Small intestine (tissue), 7 donors: ENCODE data around the gene ARSI. TPM values are rescaled to one million over a fixed set of nuclear protein-coding genes. Genes with fewer than 3 reads are reported as not detected.

Experiments used
- DNase-seq, 2 donors: peaks; one replicate each; pipeline versions ENCODE4 v3.0.0 to v3.0.0-alpha.2; 2013
- FAIRE-seq: peaks from 2 replicates; lab custom pipeline; 2012; peaks lifted over from hg19 to GRCh38; lab: Jason Lieb, UNC
- H3K27ac ChIP-seq, 3 donors: one replicate each; pipeline ENCODE4 v1.5.1; 2013; ENCODE audit warnings: low read length in 2 of 3, mild to moderate bottlenecking in 2 of 3, control low read depth in 1 of 3, inconsistent platforms in 1 of 3, low read depth in 1 of 3, moderate library complexity in 1 of 3
- H3K27me3 ChIP-seq, 3 donors: one replicate each; pipeline ENCODE4 v1.6.1; 2013; ENCODE audit warnings: low read length in 3 of 3, inconsistent platforms in 1 of 3; ENCODE audit not compliant: control insufficient read depth in 3 of 3, insufficient read depth in 3 of 3
- H3K36me3 ChIP-seq, 3 donors: one replicate each; pipeline ENCODE4 v1.6.1; 2013; ENCODE audit warnings: low read length in 3 of 3, inconsistent platforms in 1 of 3, low read depth in 1 of 3, mild to moderate bottlenecking in 1 of 3, moderate library complexity in 1 of 3; ENCODE audit not compliant: control insufficient read depth in 3 of 3, insufficient read depth in 2 of 3
- H3K4me1 ChIP-seq, 3 donors: one replicate each; pipeline ENCODE4 v1.6.1; 2013; ENCODE audit warnings: low read length in 2 of 3, inconsistent platforms in 1 of 3, low read depth in 1 of 3, mild to moderate bottlenecking in 1 of 3, moderate library complexity in 1 of 3; ENCODE audit not compliant: control insufficient read depth in 3 of 3, insufficient read depth in 2 of 3
- H3K4me3 ChIP-seq, 3 donors: one replicate each; pipeline ENCODE4 v1.5.1; 2013; ENCODE audit warnings: low read length in 3 of 3, control low read depth in 1 of 3, inconsistent platforms in 1 of 3, low read depth in 1 of 3, mild to moderate bottlenecking in 1 of 3, moderate library complexity in 1 of 3
- H3K9me3 ChIP-seq, 2 donors: one replicate each; pipeline ENCODE4 v1.6.1; 2013; ENCODE audit warnings: low read depth in 1 of 2, low read length in 1 of 2; ENCODE audit not compliant: control insufficient read depth in 2 of 2, insufficient read depth in 1 of 2
- WGBS, 3 donors: extraction: QIAGEN DNeasy Blood & Tissue Kit; methylation state at CpG; one replicate each; pipeline ENCODE4 v1.1.7; 2013; 5-methylcytosine and 5-hydroxymethylcytosine counted together
- polyA plus RNA-seq, 4 donors: library from polyadenylated mRNA; stranded (reverse) in 3 of 4; unstranded in 1 of 4; fragments of 200-250 nt in 3 of 4; fragments of 120-200 nt in 1 of 4; gene quantifications; one replicate each; pipeline versions ENCODE4 v1.2.1 to v1.2.3, GENCODE V29; 2013
- donor health status: healthy with polysubstance abuse.
- donor health status: control.
- donor health status: control.
- donor health status: Bipolar disorder and iron deficiency.
- donor health status: healthy.

Gene ARSI
- polyA plus RNA-seq, 4 donors = 0.40 to 1.4 TPM; not detected in 2

DNA sequence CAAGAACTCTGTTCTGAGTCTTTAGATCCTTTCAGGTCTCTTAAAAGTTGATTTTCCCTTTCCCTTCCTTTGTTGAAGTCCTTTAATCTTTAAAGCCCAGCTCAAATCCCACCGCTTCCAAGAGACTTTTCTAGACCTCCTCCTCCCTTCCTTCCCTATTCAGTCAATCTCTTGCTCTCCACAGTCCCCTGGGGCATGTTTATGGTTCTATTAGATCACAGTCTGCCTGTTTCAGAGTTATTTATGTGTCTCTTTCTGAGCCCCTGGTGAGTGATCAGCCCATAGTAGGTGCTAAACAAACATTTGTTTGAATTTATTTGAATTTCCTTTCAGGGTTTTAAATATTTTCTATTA, 7.2 kb upstream of the ARSI start:
- no peak for FAIRE-seq
- H3K36me3 ChIP-seq = no peaks in the 10 kb centered on the region
- no peak overlapping the region for H3K4me3 ChIP-seq
- no peaks in the 10 kb centered on the region for H3K9me3 ChIP-seq
- WGBS, 3 donors = 86 to 95% (median 89%) methylated on average over 1 of the region's 1 CpG
- H3K27me3 ChIP-seq = peaks cover 0 to 17% (median 0%) of the 10 kb centered on the region in 3 donors
- DNase-seq = no peak
- H3K27ac ChIP-seq = no peak overlapping the region
- H3K4me1 ChIP-seq = peaks cover 0 to 5% (median 0%) of the 10 kb centered on the region in 3 donors

DNA sequence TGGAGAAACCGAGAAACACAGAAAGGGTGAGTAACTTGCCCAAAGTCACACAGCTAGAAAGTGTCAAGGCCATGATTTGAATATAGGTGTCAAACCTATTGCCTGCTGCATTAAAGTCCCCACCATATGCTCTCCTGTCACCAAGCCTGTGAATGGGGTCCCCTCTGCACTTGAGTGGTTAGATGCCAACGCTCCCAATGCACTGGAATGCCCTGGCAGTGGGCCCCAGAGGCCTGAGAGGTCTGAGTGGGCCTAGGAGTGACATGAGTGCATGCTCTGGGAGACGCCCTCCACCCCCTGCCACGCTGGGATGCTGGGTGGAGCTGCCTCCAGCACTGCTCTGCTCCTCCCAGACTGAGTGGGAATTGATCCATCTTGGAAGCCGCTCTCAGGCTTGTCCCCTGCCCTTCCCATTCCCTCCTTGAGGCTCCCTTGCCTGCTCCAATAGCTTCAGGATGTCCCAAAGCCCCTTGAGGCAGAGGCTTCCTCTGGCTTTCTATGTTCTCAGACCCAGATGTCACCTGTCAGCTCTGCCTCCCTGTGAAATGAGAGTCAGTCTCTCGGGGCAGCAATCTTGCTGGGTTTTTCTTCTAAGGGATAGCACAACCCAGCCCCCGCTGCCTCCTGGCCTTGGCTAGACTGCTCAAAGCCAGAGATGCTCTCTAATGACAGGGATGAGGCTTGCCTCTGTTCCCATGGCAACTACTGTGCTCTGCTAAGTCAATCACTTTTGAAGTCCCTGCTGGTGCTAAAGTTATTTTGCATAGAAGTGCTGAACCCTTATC, 6.6 kb upstream of the ARSI start:
- Histone ChIP-seq H3K36me3 (no peaks in the 10 kb centered on the region), H3K9me3 (no peaks in the 10 kb centered on the region), H3K27me3 (peaks cover 0 to 23% (median 0%) of the 10 kb centered on the region in 3 donors), H3K4me3 (no peak overlapping the region), H3K4me1 (peaks cover 0 to 11% (median 0%) of the 10 kb centered on the region in 3 donors), H3K27ac (no peak overlapping the region)
- FAIRE-seq (no peak), DNase-seq (no peak)
- 63 to 67% (median 63%) methylated on average over 7 of the region's 7 CpGs for WGBS, 3 donors

DNA sequence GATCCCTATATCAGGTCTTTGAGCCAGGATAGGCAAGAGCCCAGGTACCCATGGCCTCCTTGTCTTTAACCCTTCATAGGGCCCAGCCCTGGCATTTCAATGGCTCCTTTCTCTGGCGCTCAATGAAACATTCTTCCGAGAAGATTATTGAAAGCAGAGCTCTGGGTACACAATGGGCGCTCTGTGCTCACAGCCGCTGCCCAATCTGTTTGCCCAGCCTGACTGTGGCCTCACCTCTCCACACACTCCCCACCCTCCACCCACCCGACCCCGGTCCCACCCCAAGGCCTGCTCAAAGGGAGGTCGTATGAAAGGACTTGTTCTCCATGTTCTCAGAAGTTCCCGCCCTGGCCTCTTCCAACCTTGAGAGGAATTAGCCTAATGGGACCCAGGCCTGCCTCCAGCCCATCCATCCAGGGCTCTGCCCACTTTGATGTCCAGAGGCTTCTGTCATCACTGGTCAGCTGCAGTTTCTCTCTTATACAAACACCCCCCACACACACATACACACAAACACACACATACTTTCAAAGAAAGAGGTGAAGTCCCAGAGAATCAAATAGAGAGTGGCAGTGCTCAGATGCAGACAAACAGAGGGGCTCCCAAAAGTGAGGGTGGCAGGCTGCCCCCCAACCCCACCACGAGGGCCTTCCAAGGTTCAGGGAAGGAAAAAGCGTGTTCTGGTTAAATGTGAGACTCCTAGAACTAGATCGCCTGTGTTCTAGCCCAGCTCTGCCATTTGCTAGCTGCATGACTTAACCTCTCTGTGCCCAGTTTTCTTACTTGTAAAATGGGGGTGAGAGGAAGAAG, 5.1 kb upstream of the ARSI start:
- Histone ChIP-seq H3K27ac (no peak overlapping the region), H3K9me3 (no peaks in the 10 kb centered on the region), H3K4me1 (peaks cover 0 to 22% (median 0%) of the 10 kb centered on the region in 3 donors), H3K4me3 (no peak overlapping the region), H3K36me3 (no peaks in the 10 kb centered on the region), H3K27me3 (peaks cover 0 to 37% (median 3%) of the 10 kb centered on the region in 3 donors)
- 63 to 78% (median 69%) methylated on average over 11 of the region's 11 CpGs for WGBS, 3 donors
- DNase-seq = no peak
- FAIRE-seq = no peak

DNA sequence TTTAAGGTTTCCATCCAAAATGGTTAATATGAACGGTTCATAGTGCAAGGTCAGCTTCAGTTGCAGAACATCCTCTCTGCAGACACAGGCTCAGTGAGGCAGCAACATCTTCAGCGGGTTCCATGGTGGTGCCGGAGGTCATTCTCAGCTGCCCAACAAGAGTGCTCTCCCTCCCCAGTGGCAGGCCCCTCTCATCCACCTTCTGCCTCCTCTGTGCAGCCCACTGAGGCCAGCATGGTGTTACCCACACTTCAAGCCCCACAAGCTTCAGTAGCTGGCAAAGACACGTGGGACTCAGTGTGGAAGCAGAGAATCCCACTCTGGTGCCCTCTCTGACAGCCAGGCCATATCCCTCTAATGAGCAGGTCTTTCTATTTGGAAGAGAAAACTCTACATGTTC, 4.1 kb upstream of the ARSI start:
- no peak overlapping the region for H3K4me3 ChIP-seq
- WGBS, 3 donors = 84 to 95% (median 89%) methylated on average over 4 of the region's 4 CpGs
- H3K27ac ChIP-seq = no peak overlapping the region
- peaks cover 0 to 25% (median 4%) of the 10 kb centered on the region in 3 donors for H3K4me1 ChIP-seq
- DNase-seq (no peak), FAIRE-seq (no peak)
- peaks cover 0 to 48% (median 8%) of the 10 kb centered on the region in 3 donors for H3K27me3 ChIP-seq
- H3K36me3 ChIP-seq = no peaks in the 10 kb centered on the region
- H3K9me3 ChIP-seq = no peaks in the 10 kb centered on the region

DNA sequence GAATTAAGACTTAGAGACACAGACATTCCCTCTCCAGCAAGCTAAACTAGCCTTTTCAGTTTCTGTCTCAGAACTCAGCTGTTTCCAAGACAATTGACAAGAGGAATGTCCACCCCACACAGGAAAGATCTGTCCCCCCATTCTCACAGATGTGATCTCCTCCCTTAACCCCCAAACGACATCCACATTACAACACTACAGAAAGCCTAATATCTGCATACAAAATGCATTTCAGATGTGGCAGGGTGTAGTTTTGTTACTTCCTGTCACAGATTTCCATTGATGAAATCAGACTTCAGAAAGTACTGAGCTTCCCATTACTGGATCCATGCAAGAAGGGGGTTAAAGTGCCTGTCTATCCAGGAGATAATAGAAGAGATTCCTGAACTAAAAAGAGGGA, 2.9 kb upstream of the ARSI start:
- Histone ChIP-seq H3K9me3 (no peaks in the 10 kb centered on the region), H3K27ac (no peak overlapping the region), H3K36me3 (no peaks in the 10 kb centered on the region), H3K4me1 (peaks cover 0 to 25% (median 4%) of the 10 kb centered on the region in 3 donors), H3K4me3 (no peak overlapping the region), H3K27me3 (peaks cover 0 to 53% (median 11%) of the 10 kb centered on the region in 3 donors)
- DNase-seq (no peak), FAIRE-seq (no peak)
- WGBS, 3 donors = 36 to 65% (median 53%) methylated on average over 1 of the region's 1 CpG

DNA sequence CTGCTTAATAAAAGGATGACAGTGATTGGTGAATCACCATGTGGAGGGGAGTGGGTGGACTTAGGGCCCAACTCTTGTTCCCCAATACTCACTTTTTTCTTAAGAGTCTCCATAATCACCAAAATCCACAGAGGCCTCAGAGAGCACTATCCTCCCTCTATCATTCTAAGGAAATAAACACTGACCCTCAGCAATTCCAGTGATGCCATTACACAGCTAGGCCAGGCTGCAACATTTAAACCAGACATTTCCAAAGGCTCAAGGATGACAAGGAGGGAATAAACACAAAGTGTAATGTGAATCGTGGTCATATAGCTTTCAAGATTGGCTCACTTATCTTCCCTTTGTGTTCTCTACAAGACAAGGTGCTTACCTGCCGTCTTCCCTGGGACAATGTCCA, 2.4 kb upstream of the ARSI start:
- 22 to 47% (median 30%) methylated on average over 2 of the region's 2 CpGs for WGBS, 3 donors
- FAIRE-seq = no peak
- H3K36me3 ChIP-seq = no peaks in the 10 kb centered on the region

DNA sequence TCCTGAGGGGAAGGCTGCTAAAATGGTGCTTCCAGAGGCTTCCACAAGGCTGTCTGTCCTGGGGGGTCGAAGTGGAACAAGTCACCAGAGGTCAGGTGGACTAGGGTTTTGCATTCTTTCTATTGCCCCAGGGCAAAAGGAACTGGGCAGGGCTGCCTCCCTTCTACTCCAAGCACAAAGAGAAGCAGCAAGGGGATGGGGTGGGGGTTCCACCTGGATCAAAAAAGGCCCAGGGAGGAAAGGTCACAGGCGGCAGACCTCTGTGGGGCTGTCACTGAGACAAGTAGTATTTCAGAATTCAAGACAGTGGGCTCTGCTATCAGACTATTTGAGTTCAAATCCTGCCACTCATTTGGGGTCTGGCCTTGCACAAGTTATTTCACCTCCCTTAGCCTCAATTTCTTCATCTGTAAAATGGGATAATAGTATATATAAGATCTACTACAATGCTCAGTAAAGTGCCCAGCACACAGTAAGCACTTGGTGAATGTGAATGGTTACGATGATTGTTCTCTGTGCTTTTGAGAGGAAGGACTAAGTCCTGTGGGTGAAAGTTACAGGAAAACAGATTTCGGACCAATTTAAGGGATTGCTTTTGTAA, 1.9 kb upstream of the ARSI start:
- WGBS, 3 donors = 74 to 84% (median 83%) methylated on average over 4 of the region's 4 CpGs
- no peak for DNase-seq
- no peak for FAIRE-seq

More for the DNA sequence above, 2.4 kb upstream of the ARSI start:
- Histone ChIP-seq H3K27me3 (peaks cover 0 to 55% (median 11%) of the 10 kb centered on the region in 3 donors), H3K4me1 (peaks cover 0 to 25% (median 4%) of the 10 kb centered on the region in 3 donors), H3K27ac (no peak overlapping the region), H3K9me3 (no peaks in the 10 kb centered on the region), H3K4me3 (no peak overlapping the region)
- DNase-seq = no peak

More for the DNA sequence above, 1.9 kb upstream of the ARSI start:
- H3K9me3 ChIP-seq = no peaks in the 10 kb centered on the region
- H3K27ac ChIP-seq = peak overlapping the region in 1 of 3 donors; percentile 72
- H3K27me3 ChIP-seq = peaks cover 0 to 57% (median 11%) of the 10 kb centered on the region in 3 donors
- no peaks in the 10 kb centered on the region for H3K36me3 ChIP-seq
- H3K4me3 ChIP-seq = no peak overlapping the region
- peaks cover 0 to 25% (median 4%) of the 10 kb centered on the region in 3 donors for H3K4me1 ChIP-seq
